ENCODE measurements around the gene ADCY4.

Gene ADCY4

DNA sequence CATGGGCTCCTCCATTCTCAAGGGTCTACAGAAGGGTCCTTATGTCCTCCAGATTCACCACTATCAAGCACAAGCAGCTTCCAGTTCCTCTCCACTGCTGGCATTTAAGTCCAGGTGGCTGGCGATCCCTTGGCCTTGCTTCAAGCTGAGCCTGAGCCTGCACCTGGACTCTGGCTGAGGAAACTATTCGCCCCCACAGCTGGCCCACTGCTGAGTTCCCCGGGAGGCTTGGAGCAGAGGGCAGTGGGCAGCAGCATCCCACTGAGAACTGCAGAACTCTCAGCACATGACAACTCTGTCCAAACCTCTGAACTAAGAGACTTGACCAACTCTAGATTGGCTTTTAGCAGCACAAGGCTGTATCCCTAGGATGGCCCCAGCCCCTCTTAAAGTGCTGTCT is 52.1 kb downstream of the ADCY4 start:
- H3K27ac ChIP-seq, result no peak overlapping the region
- no peak for TF ChIP-seq ZFX (IDR thresholded peaks at IDR 0.05; ENCODE audit: borderline replicate concordance)
- TF ChIP-seq, protein P1, sequence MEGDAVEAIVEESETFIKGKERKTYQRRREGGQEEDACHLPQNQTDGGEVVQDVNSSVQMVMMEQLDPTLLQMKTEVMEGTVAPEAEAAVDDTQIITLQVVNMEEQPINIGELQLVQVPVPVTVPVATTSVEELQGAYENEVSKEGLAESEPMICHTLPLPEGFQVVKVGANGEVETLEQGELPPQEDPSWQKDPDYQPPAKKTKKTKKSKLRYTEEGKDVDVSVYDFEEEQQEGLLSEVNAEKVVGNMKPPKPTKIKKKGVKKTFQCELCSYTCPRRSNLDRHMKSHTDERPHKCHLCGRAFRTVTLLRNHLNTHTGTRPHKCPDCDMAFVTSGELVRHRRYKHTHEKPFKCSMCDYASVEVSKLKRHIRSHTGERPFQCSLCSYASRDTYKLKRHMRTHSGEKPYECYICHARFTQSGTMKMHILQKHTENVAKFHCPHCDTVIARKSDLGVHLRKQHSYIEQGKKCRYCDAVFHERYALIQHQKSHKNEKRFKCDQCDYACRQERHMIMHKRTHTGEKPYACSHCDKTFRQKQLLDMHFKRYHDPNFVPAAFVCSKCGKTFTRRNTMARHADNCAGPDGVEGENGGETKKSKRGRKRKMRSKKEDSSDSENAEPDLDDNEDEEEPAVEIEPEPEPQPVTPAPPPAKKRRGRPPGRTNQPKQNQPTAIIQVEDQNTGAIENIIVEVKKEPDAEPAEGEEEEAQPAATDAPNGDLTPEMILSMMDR (IDR thresholded peaks at IDR 0.05), result no peak

GRCh38 chr14:24281636-24282035 is 53.2 kb downstream of the ADCY4 start:
- TF ChIP-seq, protein P1 (IDR thresholded peaks at IDR 0.05), result no peak
- TF ChIP-seq ZFX (IDR thresholded peaks at IDR 0.05; ENCODE audit: borderline replicate concordance), result no peak
- no peak overlapping the region for H3K27ac ChIP-seq

GRCh38 chr14:24280797-24281460 is 53.9 kb downstream of the ADCY4 start:
- TF ChIP-seq ZFX (IDR thresholded peaks at IDR 0.05; ENCODE audit: borderline replicate concordance), result no peak
- TF ChIP-seq, protein P1 (IDR thresholded peaks at IDR 0.05), result no peak
- H3K27ac ChIP-seq, result no peak overlapping the region

DNA sequence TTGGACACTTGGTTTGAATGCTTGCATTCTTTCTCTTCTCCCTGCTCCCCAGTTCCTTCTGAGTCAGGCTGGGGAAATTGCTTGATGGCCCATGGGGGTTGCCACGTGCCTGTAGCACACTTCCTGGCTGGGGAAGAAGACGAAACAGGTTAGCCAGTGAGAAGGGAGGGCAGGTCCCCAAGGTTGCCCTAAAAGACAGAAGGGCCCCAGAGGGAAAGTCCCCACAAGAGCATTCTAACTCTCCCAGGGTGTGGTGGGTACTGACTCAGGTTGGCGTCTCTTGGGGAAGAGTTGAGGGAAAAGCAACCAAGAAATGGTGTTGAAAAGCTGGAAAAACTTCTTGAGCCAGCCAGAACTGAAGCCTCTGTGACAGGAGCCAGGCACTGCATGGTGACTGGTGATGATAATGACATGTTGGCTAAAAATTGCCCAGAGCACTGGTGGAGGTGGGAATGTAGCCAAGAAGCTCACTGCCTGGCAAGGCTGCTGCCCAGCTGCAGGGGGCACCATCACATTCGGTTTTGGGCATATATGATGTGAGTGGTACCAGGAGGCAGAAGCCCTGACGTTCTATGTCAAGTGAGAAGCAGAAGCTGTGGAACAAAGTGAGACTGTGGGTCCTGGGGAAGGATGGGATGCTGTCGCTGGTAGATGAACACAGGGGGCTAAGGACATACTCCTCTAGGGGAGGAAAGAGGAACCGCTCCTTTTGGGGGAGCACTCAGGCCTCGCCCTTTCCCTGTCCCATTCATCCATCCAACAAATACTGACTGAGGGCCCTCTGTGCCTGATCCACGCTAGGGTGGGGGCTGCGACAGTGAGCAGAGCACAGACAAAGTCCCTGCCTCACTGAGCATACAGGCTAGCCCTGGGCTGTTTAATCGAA is 55.3 kb downstream of the ADCY4 start:
- no peak for TF ChIP-seq ZFX (IDR thresholded peaks at IDR 0.05; ENCODE audit: borderline replicate concordance)
- TF ChIP-seq, protein P1 (IDR thresholded peaks at IDR 0.05), result peak; percentile 56
- H3K27ac ChIP-seq, result no peak overlapping the region

- H3K27ac ChIP-seq, result no peak overlapping the region
- no peak for TF ChIP-seq ZFX (IDR thresholded peaks at IDR 0.05; ENCODE audit: borderline replicate concordance)
Measured at GRCh38 chr14:24278424-24278823, 56.4 kb downstream of the ADCY4 start.

GRCh38 chr14:24277606-24278321 is 57.1 kb downstream of the ADCY4 start:
- no peak overlapping the region for H3K27ac ChIP-seq
- TF ChIP-seq, protein P1 (IDR thresholded peaks at IDR 0.05), result no peak
- TF ChIP-seq ZFX (IDR thresholded peaks at IDR 0.05; ENCODE audit: borderline replicate concordance), result no peak

DNA sequence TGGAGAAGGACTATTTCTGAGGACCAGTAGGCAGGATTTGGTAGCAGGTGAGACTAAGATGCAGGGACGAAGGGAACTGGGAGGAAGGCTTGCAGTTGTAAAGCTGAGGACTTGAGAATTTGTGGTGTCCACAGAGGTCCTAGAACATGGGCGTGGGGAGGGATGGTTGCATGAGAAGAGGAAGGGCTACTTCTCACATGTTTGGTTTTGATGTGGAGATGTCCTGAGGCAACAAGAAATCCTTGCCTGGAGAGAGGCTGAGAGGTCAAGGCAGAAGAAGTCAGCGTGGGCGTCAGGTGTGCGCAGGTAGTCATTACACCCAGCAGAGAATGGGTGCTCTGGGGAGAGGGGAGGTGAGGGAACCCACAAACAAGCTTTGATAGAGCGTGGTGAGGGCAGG is 57.8 kb downstream of the ADCY4 start:
- TF ChIP-seq, protein P1 (IDR thresholded peaks at IDR 0.05), result no peak
- no peak for TF ChIP-seq ZFX (IDR thresholded peaks at IDR 0.05; ENCODE audit: borderline replicate concordance)
- no peak overlapping the region for H3K27ac ChIP-seq
